ENCODE measurements around the gene TM4SF1. TPM values are rescaled to one million over a fixed set of nuclear protein-coding genes. Genes with fewer than 3 reads are reported as not detected.

The TM4SF1 gene
- total RNA-seq, 1 donor from 2014 or later = 103 TPM

DNA sequence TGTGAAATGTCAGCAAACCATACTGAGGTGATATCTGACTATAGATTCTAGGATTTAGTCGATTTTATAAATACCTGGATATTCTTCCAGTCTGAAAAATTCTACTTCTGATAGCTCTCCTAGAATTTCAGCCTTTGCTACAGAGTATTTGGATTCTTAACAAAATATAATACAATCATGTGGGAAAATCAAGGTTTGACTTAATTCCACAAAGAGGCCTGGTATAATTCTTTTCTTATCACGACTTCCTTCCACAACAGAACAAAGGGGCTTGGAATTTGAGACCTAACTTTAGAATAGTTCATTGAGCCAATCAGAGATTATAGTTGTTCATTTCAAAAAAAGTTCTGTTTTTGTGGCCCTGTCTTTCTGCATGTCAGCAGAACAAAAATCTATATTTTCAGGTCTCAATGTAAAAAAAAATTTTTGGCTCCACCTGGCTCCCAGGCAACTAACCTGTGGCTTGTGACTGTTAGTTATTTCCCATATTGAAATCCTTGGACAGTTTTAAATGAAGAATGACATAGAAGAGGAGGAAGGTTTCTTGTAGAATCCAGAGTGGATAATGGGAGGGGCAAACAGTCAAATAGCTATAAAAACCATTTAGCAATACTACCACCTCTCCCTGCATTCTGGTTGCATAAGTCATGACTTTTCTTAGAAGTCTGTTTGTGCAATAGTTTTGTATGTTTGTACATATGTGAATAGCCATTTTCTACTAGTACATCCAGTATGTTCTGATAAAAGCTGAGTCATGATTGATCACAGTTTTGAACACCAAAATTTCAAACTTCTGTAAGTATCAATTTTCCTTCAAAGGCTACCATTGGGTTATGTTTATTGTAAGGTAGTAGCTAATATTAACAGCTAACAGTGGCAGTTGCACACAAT, 4.0 kb downstream of the TM4SF1 start:
- Histone ChIP-seq H3K27ac (replicated peaks) (peak overlapping the region; percentile 90), H3K9me3 (replicated peaks) (no peaks in the 10 kb centered on the region), H3K36me3 (peaks cover 65% of the 10 kb centered on the region), H3K27me3 (ENCODE audit: low read depth) (no peaks in the 10 kb centered on the region), H3K4me3 (peak overlapping the region; percentile 69), H3K4me1 (peaks cover 82% of the 10 kb centered on the region)
- no peak for DNase-seq
- TF ChIP-seq, protein P1, sequence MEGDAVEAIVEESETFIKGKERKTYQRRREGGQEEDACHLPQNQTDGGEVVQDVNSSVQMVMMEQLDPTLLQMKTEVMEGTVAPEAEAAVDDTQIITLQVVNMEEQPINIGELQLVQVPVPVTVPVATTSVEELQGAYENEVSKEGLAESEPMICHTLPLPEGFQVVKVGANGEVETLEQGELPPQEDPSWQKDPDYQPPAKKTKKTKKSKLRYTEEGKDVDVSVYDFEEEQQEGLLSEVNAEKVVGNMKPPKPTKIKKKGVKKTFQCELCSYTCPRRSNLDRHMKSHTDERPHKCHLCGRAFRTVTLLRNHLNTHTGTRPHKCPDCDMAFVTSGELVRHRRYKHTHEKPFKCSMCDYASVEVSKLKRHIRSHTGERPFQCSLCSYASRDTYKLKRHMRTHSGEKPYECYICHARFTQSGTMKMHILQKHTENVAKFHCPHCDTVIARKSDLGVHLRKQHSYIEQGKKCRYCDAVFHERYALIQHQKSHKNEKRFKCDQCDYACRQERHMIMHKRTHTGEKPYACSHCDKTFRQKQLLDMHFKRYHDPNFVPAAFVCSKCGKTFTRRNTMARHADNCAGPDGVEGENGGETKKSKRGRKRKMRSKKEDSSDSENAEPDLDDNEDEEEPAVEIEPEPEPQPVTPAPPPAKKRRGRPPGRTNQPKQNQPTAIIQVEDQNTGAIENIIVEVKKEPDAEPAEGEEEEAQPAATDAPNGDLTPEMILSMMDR (IDR thresholded peaks at IDR 0.05; ENCODE audit: borderline replicate concordance) = no peak
- intact Hi-C loops (cut with micrococcal nuclease) = no loop called here

DNA sequence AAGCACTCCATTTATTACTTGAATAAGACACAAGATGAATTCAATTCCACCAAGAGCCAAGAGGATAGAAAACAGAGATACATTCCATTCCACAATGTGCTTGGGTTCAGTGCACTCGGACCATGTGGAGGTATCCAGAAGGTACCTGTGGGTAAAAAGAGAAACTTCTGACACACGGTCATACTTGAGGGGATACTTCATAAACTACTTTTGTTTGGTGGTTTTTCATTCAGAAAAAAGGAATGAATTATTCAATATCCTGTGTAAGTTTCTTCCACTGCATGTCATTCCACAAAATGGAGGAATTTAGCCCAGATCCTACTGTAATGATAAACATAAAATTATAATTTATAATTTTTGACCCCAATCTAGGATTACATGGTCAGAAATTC, 5.7 kb downstream of the TM4SF1 start:
- Histone ChIP-seq H3K36me3 (peaks cover 65% of the 10 kb centered on the region), H3K9me3 (replicated peaks) (no peaks in the 10 kb centered on the region), H3K27ac (replicated peaks) (peak overlapping the region; percentile 90), H3K4me1 (peaks cover 81% of the 10 kb centered on the region), H3K27me3 (ENCODE audit: low read depth) (no peaks in the 10 kb centered on the region), H3K4me3 (peak overlapping the region; percentile 69)
- TF ChIP-seq, protein P1 (IDR thresholded peaks at IDR 0.05; ENCODE audit: borderline replicate concordance) = no peak
- intact Hi-C loops (cut with micrococcal nuclease) = no loop called here
- no peak for DNase-seq

DNA sequence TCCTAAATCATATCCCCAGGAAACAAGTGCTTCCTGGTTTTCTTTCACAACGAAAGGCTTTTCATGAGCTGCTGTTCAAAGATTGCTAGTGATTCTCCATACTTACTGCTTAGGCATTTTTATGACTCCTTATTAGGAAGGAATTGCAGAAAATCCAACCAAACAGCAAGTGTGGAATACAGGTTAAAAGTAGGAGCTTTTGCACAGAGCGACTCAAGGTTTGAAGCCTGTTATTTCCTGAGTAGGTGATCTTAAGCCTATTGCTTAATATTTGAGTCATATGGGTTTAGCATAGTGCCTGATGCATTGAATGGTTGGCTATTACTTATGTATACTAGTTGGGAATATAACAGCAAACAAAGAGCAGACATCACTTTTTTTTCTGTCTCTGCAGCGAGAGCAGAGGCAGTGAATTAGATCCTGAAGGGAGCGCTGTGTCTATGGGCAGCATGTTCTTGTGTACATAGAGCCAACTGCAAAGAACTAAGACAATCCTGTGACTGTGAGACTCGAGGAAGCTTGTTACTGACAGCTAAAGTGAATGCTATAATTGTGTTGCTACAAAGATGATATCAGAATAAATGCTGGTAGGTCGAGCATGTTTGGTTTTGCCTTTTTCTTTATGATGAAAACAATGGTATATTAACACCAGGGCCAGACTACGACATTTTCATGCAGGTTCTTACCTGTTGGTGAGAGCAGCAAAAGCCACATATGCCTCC, 6.3 kb downstream of the TM4SF1 start:
- Histone ChIP-seq H3K27ac (replicated peaks) (peak overlapping the region; percentile 90), H3K36me3 (peaks cover 65% of the 10 kb centered on the region), H3K4me3 (peak overlapping the region; percentile 69), H3K9me3 (replicated peaks) (no peaks in the 10 kb centered on the region), H3K4me1 (peaks cover 84% of the 10 kb centered on the region), H3K27me3 (ENCODE audit: low read depth) (no peaks in the 10 kb centered on the region)
- intact Hi-C loops (cut with micrococcal nuclease) = no loop called here
- no peak for DNase-seq
- TF ChIP-seq, protein P1 (IDR thresholded peaks at IDR 0.05; ENCODE audit: borderline replicate concordance) = no peak

DNA sequence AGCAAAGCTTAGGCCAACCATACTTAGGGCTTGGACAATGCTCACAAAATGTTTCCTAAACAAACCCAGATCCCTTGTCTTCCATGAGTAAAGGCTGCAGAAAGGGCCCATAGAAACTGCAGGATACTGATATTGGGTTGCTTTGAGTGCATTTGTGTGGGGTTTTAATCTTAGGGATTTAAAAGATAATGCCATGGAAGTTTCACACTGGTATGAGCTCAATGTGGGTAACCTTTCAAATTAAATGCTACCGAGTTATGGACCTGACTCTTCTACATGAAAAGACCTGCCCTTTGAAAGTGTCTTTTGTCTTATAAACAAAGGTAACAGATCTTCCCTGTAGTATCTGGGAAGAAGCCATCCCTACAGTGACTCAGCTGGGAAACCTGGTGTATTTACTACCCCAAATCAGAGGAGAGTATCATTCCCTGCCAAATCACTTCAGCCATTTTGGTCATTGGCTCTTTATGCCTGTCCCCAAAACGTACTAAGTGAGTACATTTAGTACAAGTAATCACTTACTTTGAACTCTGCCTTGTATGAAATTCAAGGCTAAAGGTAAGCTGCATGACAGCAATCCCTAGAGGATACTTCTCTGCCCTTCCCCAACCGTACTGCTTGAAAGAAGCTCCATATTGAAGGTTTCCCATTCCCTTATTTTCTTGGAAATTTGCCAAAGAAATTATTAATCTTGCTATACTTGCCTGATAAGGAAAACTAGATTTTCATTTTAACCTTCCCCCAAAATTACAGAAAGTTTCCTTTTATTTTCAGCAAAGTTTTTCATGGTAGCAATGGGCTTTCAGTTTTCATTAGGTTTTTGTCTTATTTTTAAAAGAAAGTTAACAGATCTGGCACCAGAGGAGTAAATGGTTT, 7.2 kb downstream of the TM4SF1 start:
- intact Hi-C loops (cut with micrococcal nuclease) = no loop called here
- DNase-seq = no peak
- H3K36me3 ChIP-seq = peaks cover 61% of the 10 kb centered on the region
- H3K4me3 ChIP-seq = peak overlapping the region; percentile 69
- H3K27me3 ChIP-seq (ENCODE audit: low read depth) = no peaks in the 10 kb centered on the region
- peak overlapping the region; percentile 90 for H3K27ac ChIP-seq (replicated peaks)
- no peaks in the 10 kb centered on the region for H3K9me3 ChIP-seq (replicated peaks)
- H3K4me1 ChIP-seq = peaks cover 74% of the 10 kb centered on the region
- TF ChIP-seq, protein P1 (IDR thresholded peaks at IDR 0.05; ENCODE audit: borderline replicate concordance) = no peak

Data from left ventricle myocardium inferior (tissue), 1 donor.